Parathyroid adenoma (tissue), 2 donors: ENCODE measurements around the gene SPOUT1.
"Not testable (repeated sequence)": the region's sequence is repeated elsewhere in the genome, so short reads cannot be mapped to it uniquely, and the experiment has no call there.

Experiments
- H2AFZ ChIP-seq: fragments of 300-600 bp; sonication (generic); one replicate; pipeline ENCODE4 v1.7.0; 2017; ENCODE audit warnings: antibody characterized with exemption, mild to moderate bottlenecking
- H3K27ac ChIP-seq: fragments of 300-600 bp; sonication (generic); one replicate; pipeline ENCODE4 v1.7.0; 2017
- H3K27me3 ChIP-seq: fragments of 300-600 bp; sonication (generic); one replicate; pipeline ENCODE4 v1.7.0; 2017; ENCODE audit warnings: low read length; ENCODE audit not compliant: control insufficient read depth, insufficient read depth
- H3K36me3 ChIP-seq: fragments of 300-600 bp; sonication (generic); one replicate; pipeline ENCODE4 v1.7.0; 2017; ENCODE audit warnings: low read length; ENCODE audit not compliant: control insufficient read depth, insufficient read depth
- H3K4me1 ChIP-seq: fragments of 300-600 bp; sonication (generic); one replicate; pipeline ENCODE4 v1.7.0; 2017; ENCODE audit warnings: control low read depth
- H3K4me2 ChIP-seq: fragments of 300-600 bp; sonication (generic); one replicate; pipeline ENCODE4 v1.7.0; 2017; ENCODE audit warnings: low read length
- H3K4me3 ChIP-seq: fragments of 300-600 bp; sonication (generic); one replicate; pipeline ENCODE4 v1.7.0; 2017; ENCODE audit warnings: low read depth, low read length
- H3K79me2 ChIP-seq: fragments of 300-600 bp; sonication (generic); one replicate; pipeline ENCODE4 v1.7.0; 2017; ENCODE audit warnings: control low read depth
- H3K9ac ChIP-seq: fragments of 300-600 bp; sonication (generic); one replicate; pipeline ENCODE4 v1.7.0; 2017; ENCODE audit warnings: mild to moderate bottlenecking
- H3K9me3 ChIP-seq: fragments of 300-600 bp; sonication (generic); one replicate; pipeline ENCODE4 v1.7.0; 2017; ENCODE audit warnings: low read length; ENCODE audit not compliant: control insufficient read depth
- CTCF ChIP-seq: fragments of 300-600 bp; sonication (generic); IDR thresholded peaks from one replicate; pipeline ENCODE4 v1.7.0; 2017; ENCODE audit warnings: antibody characterized with exemption, mild to moderate bottlenecking
- donor health status: primary hyperparathyroidism.

The SPOUT1 gene

GRCh38 chr9:128862401-128862851, 32.8 kb upstream of the SPOUT1 start:
- no peaks in the 10 kb centered on the region for H3K36me3 ChIP-seq
- H3K79me2 ChIP-seq: no peaks in the 10 kb centered on the region
- no peaks in the 10 kb centered on the region for H3K27me3 ChIP-seq
- peak overlapping the region; percentile 29 for H3K27ac ChIP-seq
- H3K9me3 ChIP-seq: no peaks in the 10 kb centered on the region
- H3K4me2 ChIP-seq: no peak overlapping the region
- TF ChIP-seq CTCF: no peak
- no peak overlapping the region for H3K9ac ChIP-seq
- no peak overlapping the region for H2AFZ ChIP-seq
- H3K4me3 ChIP-seq: no peak overlapping the region
- no peaks in the 10 kb centered on the region for H3K4me1 ChIP-seq

- Histone ChIP-seq H3K9me3 (no peaks in the 10 kb centered on the region), H3K79me2 (no peaks in the 10 kb centered on the region), H3K4me1 (no peaks in the 10 kb centered on the region), H3K36me3 (no peaks in the 10 kb centered on the region), H2AFZ (no peak overlapping the region), H3K4me3 (no peak overlapping the region), H3K27ac (no peak overlapping the region), H3K27me3 (no peaks in the 10 kb centered on the region), H3K4me2 (no peak overlapping the region), H3K9ac (no peak overlapping the region)
- TF ChIP-seq CTCF: no peak
Measured at GRCh38 chr9:128861501-128861900, 31.9 kb upstream of the SPOUT1 start.

GRCh38 chr9:128860937-128861336, 31.3 kb upstream of the SPOUT1 start:
- Histone ChIP-seq H3K4me1 (no peaks in the 10 kb centered on the region), H3K36me3 (no peaks in the 10 kb centered on the region), H3K27ac (no peak overlapping the region), H3K79me2 (no peaks in the 10 kb centered on the region), H3K4me3 (no peak overlapping the region), H3K27me3 (no peaks in the 10 kb centered on the region), H3K9me3 (no peaks in the 10 kb centered on the region), H3K4me2 (no peak overlapping the region), H2AFZ (no peak overlapping the region), H3K9ac (no peak overlapping the region)
- TF ChIP-seq CTCF: no peak

GRCh38 chr9:128858476-128858875, 28.9 kb upstream of the SPOUT1 start:
- H3K27me3 ChIP-seq, H3K4me1 ChIP-seq, H3K9ac ChIP-seq, H3K4me2 ChIP-seq, H3K4me3 ChIP-seq, H3K36me3 ChIP-seq, H3K27ac ChIP-seq, H3K79me2 ChIP-seq, H3K9me3 ChIP-seq, H2AFZ ChIP-seq: not testable (repeated sequence)

- H3K36me3 ChIP-seq, H3K4me2 ChIP-seq, H3K27me3 ChIP-seq, H3K4me3 ChIP-seq, H3K9ac ChIP-seq, H2AFZ ChIP-seq, H3K27ac ChIP-seq, H3K9me3 ChIP-seq, H3K4me1 ChIP-seq, H3K79me2 ChIP-seq: not testable (repeated sequence)
Measured at GRCh38 chr9:128854454-128854853, 24.9 kb upstream of the SPOUT1 start.

GRCh38 chr9:128852646-128853045, 23.1 kb upstream of the SPOUT1 start:
- H3K27ac ChIP-seq, H3K9ac ChIP-seq, H3K79me2 ChIP-seq, H3K27me3 ChIP-seq, H2AFZ ChIP-seq, H3K4me3 ChIP-seq, H3K4me1 ChIP-seq, H3K9me3 ChIP-seq, H3K36me3 ChIP-seq: not testable (repeated sequence)
- peak overlapping the region; percentile 42 for H3K4me2 ChIP-seq
